Neuronal stem cell (in vitro differentiated cells): Measurements from ENCODE around the gene TMEM175.

Experiments used
- DNase-seq: peaks from one replicate; pipeline ENCODE4 v3.0.0-alpha.2; 2013; ENCODE audit warnings: low spot score
- H2AFZ ChIP-seq: one replicate; pipeline ENCODE4 v1.6.1; 2013; ENCODE audit warnings: mild to moderate bottlenecking, low read length, inconsistent platforms
- H2AK5ac ChIP-seq: 2 replicates; pipeline ENCODE4 v1.6.1; 2013; ENCODE audit warnings: low read depth, mild to moderate bottlenecking, inconsistent platforms, low read length, moderate library complexity, mixed read lengths
- H2BK120ac ChIP-seq: 2 replicates; pipeline ENCODE4 v1.6.1; 2013; ENCODE audit warnings: low read depth, mild to moderate bottlenecking, inconsistent platforms, low read length, moderate library complexity, mixed read lengths
- H2BK12ac ChIP-seq: one replicate; pipeline ENCODE4 v1.6.1; 2013; ENCODE audit warnings: low read length, inconsistent platforms
- H2BK15ac ChIP-seq: 2 replicates; pipeline ENCODE4 v1.6.1; 2013; ENCODE audit warnings: mild to moderate bottlenecking, low read length, inconsistent platforms, mixed read lengths
- H2BK5ac ChIP-seq: one replicate; pipeline ENCODE4 v1.6.1; 2013; ENCODE audit warnings: inconsistent platforms, mild to moderate bottlenecking, low read length, moderate library complexity
- H3K14ac ChIP-seq: one replicate; pipeline ENCODE4 v1.6.1; 2013; ENCODE audit warnings: low read length, inconsistent platforms
- H3K18ac ChIP-seq: 2 replicates; pipeline ENCODE4 v1.6.1; 2013; ENCODE audit warnings: low read length, inconsistent platforms
- H3K23ac ChIP-seq: 2 replicates; pipeline ENCODE4 v1.6.1; 2013; ENCODE audit warnings: low read depth, mild to moderate bottlenecking, mixed read lengths, low read length, inconsistent platforms; ENCODE audit not compliant: poor library complexity
- H3K27ac ChIP-seq: replicated peaks from 3 replicates; pipeline ENCODE4 v1.5.1; 2013; ENCODE audit warnings: low read length, inconsistent platforms
- H3K27me3 ChIP-seq, 3 experiments: 2 replicates each; pipeline ENCODE4 v1.6.1; 2013; ENCODE audit warnings: low read length in 3 of 3, mild to moderate bottlenecking in 2 of 3, inconsistent platforms in 1 of 3, low read depth in 1 of 3, mixed read lengths in 1 of 3, moderate library complexity in 1 of 3; ENCODE audit not compliant: control insufficient read depth in 3 of 3, insufficient read depth in 3 of 3
- H3K36me3 ChIP-seq, 2 donors: replicated peaks in 1 of 2; 2 replicates each; pipeline ENCODE4 v1.6.1; 2013; ENCODE audit warnings: low read length in 2 of 2; ENCODE audit not compliant: control insufficient read depth in 2 of 2, insufficient read depth in 2 of 2
- H3K4ac ChIP-seq: 2 replicates; pipeline ENCODE4 v1.6.1; 2013; ENCODE audit warnings: inconsistent platforms, mild to moderate bottlenecking, low read length, moderate library complexity
- H3K4me1 ChIP-seq, 2 donors: 1 replicate in 1 of 2; 2 replicates in 1 of 2; pipeline ENCODE4 v1.6.1; 2013; ENCODE audit warnings: low read length in 2 of 2, low read depth in 1 of 2; ENCODE audit not compliant: control insufficient read depth in 2 of 2, insufficient read depth in 1 of 2
- H3K4me2 ChIP-seq: one replicate; pipeline ENCODE4 v1.6.1; 2013; ENCODE audit warnings: mild to moderate bottlenecking, low read length, inconsistent platforms; ENCODE audit not compliant: insufficient read depth, poor library complexity, severe bottlenecking
- H3K4me3 ChIP-seq, 2 donors: 2 replicates each; pipeline ENCODE4 v1.5.1; 2013; ENCODE audit warnings: low read length in 2 of 2, mild to moderate bottlenecking in 2 of 2, inconsistent platforms in 1 of 2, moderate library complexity in 1 of 2
- H3K79me1 ChIP-seq: one replicate; pipeline ENCODE4 v1.6.1; 2013; ENCODE audit warnings: low read depth, mild to moderate bottlenecking, inconsistent platforms, low read length, moderate library complexity
- H3K9ac ChIP-seq: one replicate; pipeline ENCODE4 v1.6.1; 2013; ENCODE audit warnings: mild to moderate bottlenecking, low read depth, low read length, inconsistent platforms; ENCODE audit not compliant: poor library complexity
- H3K9me3 ChIP-seq, 2 donors: replicated peaks in 1 of 2; 2 replicates each; pipeline versions ENCODE3 to v1.6.1; 2013; ENCODE audit warnings: low read length in 2 of 2, mild to moderate bottlenecking in 2 of 2, inconsistent platforms in 1 of 2, low read depth in 1 of 2, mixed read lengths in 1 of 2, moderate library complexity in 1 of 2; ENCODE audit not compliant: control insufficient read depth in 2 of 2, insufficient read depth in 1 of 2
- H4K8ac ChIP-seq: one replicate; pipeline ENCODE4 v1.6.1; 2013; ENCODE audit warnings: low read depth, mild to moderate bottlenecking, inconsistent platforms, low read length, moderate library complexity
- H4K91ac ChIP-seq: one replicate; pipeline ENCODE4 v1.6.1; 2013; ENCODE audit warnings: low read length, low read depth, mild to moderate bottlenecking, inconsistent platforms; ENCODE audit not compliant: poor library complexity
- whole genome bisulfite sequencing, 2 donors: extraction: QIAGEN DNeasy Blood & Tissue Kit; methylation state at CpG; one replicate each; pipeline ENCODE4 v1.1.7; 2013; ENCODE audit warnings: missing lambda C conversion rate in 2 of 2, mixed read lengths in 1 of 2; ENCODE audit not compliant: insufficient read length in 2 of 2, insufficient replicate concordance in 1 of 2; ENCODE audit errors: extremely low coverage in 2 of 2; 5-methylcytosine and 5-hydroxymethylcytosine counted together

The TMEM175 gene

GRCh38 chr4:968221-968620 lies 36.0 kb downstream of the TMEM175 start:
- Histone ChIP-seq H2BK120ac (no peak overlapping the region), H3K27me3 (peaks cover 0 to 46% (median 14%) of the 10 kb centered on the region in 3 experiments), H3K9ac (peak overlapping the region; percentile 60), H3K27ac (no peak overlapping the region), H3K23ac (peak overlapping the region; percentile 85), H3K9me3 (no peaks in the 10 kb centered on the region), H3K18ac (no peak overlapping the region), H3K4me3 (no peak overlapping the region), H3K79me1 (peaks cover 3% of the 10 kb centered on the region), H4K8ac (no peak overlapping the region), H3K14ac (no peak overlapping the region), H4K91ac (no peak overlapping the region), H3K36me3 (peaks cover 2 to 10% of the 10 kb centered on the region in 2 donors), H2BK5ac (no peak overlapping the region), H2BK12ac (no peak overlapping the region), H2BK15ac (no peak overlapping the region), H2AFZ (no peak overlapping the region), H2AK5ac (peak overlapping the region; percentile 84), H3K4ac (no peak overlapping the region), H3K4me2 (no peak overlapping the region), H3K4me1 (peaks cover 2 to 10% of the 10 kb centered on the region in 2 donors)
- no peak for DNase-seq
- no CpG with 5 or more reads among the region's 24 CpGs for WGBS, 2 donors

- peak overlapping the region; percentile 84 for H2AK5ac ChIP-seq
- H3K27me3 ChIP-seq: peaks cover 0 to 46% (median 14%) of the 10 kb centered on the region in 3 experiments
Observed at GRCh38 chr4:968621-969394, 36.5 kb downstream of the TMEM175 start.

DNA sequence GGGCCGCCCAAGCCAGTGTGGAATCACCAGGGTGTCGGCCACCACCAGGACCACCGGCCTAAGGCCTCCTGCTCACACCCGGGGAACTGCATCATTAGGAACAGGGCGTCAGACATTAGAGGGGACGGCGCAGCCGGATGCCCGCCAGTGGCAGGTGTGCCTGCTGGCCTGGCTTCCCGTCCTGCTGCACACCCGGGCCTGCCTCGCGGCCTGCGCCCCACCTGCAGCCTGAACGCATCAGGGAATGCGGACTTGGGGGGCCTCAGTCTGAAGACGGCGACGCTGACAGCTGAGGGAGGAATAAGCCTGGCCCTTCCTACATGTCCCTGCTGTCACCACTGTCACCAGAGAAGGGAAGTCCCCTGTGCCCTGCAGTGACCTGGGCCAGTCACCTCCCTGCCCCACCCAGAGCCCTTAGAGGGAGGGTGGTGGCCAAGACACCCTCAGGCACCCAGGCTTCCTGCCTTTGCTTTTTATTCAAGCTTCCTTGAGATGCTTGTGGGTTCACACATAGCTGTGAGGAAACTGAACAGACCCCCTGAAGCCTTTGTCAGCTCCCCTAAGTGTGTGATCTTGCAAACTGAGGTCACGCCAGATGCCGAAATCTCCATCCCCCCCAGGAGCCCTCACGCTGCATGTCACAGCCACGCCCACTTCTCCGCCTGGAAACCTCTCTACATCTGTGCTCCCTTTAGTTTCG lies 37.9 kb downstream of the TMEM175 start:
- Histone ChIP-seq H2BK5ac (no peak overlapping the region), H2AK5ac (no peak overlapping the region), H2AFZ (no peak overlapping the region), H3K79me1 (no peaks in the 10 kb centered on the region), H2BK120ac (no peak overlapping the region), H2BK15ac (no peak overlapping the region), H3K23ac (no peak overlapping the region), H3K14ac (no peak overlapping the region), H3K9ac (no peak overlapping the region), H2BK12ac (no peak overlapping the region), H3K36me3 (peaks cover 2 to 6% of the 10 kb centered on the region in 2 donors), H3K4me2 (no peak overlapping the region), H3K9me3 (peaks cover 7 to 11% of the 10 kb centered on the region in 2 donors), H3K4me3 (no peak overlapping the region), H3K18ac (no peak overlapping the region), H3K4ac (no peak overlapping the region), H3K4me1 (peaks cover 2 to 10% of the 10 kb centered on the region in 2 donors), H3K27me3 (peaks cover 0 to 46% (median 14%) of the 10 kb centered on the region in 3 experiments), H4K8ac (no peak overlapping the region), H4K91ac (no peak overlapping the region), H3K27ac (no peak overlapping the region)
- no CpG with 5 or more reads among the region's 25 CpGs for WGBS, 2 donors
- no peak for DNase-seq

More at GRCh38 chr4:968621-969394, 36.5 kb downstream of the TMEM175 start:
- peak overlapping the region; percentile 80 for H3K18ac ChIP-seq
- WGBS, 2 donors: no CpG with 5 or more reads among the region's 23 CpGs
- H3K9ac ChIP-seq: peak overlapping the region; percentile 60
- no peak overlapping the region for H4K91ac ChIP-seq
- H3K4me2 ChIP-seq: peak overlapping the region; percentile 11
- peaks cover 1% of the 10 kb centered on the region for H3K79me1 ChIP-seq
- H3K36me3 ChIP-seq: peaks cover 2 to 10% of the 10 kb centered on the region in 2 donors
- H3K27ac ChIP-seq: no peak overlapping the region
- H3K4ac ChIP-seq: no peak overlapping the region
- no peak overlapping the region for H2AFZ ChIP-seq
- no peak for DNase-seq
- H2BK5ac ChIP-seq: no peak overlapping the region
- H3K4me3 ChIP-seq: no peak overlapping the region
- no peak overlapping the region for H2BK15ac ChIP-seq
- peak overlapping the region; percentile 85 for H3K23ac ChIP-seq
- no peak overlapping the region for H4K8ac ChIP-seq
- H3K4me1 ChIP-seq: peaks cover 2 to 10% of the 10 kb centered on the region in 2 donors
- no peak overlapping the region for H3K14ac ChIP-seq
- no peak overlapping the region for H2BK12ac ChIP-seq
- no peaks in the 10 kb centered on the region for H3K9me3 ChIP-seq
- H2BK120ac ChIP-seq: no peak overlapping the region
